Breast epithelium (tissue), 4 donors: ENCODE results near the gene SPACA9. TPM values are rescaled to one million over a fixed set of nuclear protein-coding genes. Genes with fewer than 3 reads are reported as not detected.

Experiments
- DNase-seq, 2 donors: peaks; one replicate each; pipeline ENCODE4 v3.0.0-alpha.2; 2019; ENCODE audit warnings: low spot score in 2 of 2
- H3K27ac ChIP-seq, 2 donors: fragments of 200-600 bp; sonication (generic) in 1 of 2; one replicate each; pipeline ENCODE4 v1.5.1; 2016 to 2019; ENCODE audit warnings: mild to moderate bottlenecking in 1 of 2
- H3K27me3 ChIP-seq, 2 donors: fragments of 200-600 bp; sonication (generic) in 1 of 2; one replicate each; pipeline versions ENCODE4 v1.5.1 to v1.6.0; 2017 to 2019; ENCODE audit warnings: control low read depth in 1 of 2, mild to moderate bottlenecking in 1 of 2
- H3K36me3 ChIP-seq: fragments of 200-600 bp; one replicate; pipeline ENCODE4 v1.5.1; 2019
- H3K4me1 ChIP-seq, 2 donors: fragments of 200-600 bp; sonication (generic); one replicate each; pipeline ENCODE4 v1.5.1; 2016 to 2019; ENCODE audit warnings: control low read depth in 1 of 2
- H3K4me3 ChIP-seq, 3 donors: fragments of 200-600 bp; sonication (generic); 1 replicate in 2 of 3; 2 replicates in 1 of 3; pipeline ENCODE4 v1.5.1; 2016 to 2019; ENCODE audit warnings: mild to moderate bottlenecking in 3 of 3, moderate library complexity in 2 of 3
- H3K9me3 ChIP-seq, 2 donors: fragments of 200-600 bp; sonication (generic) in 1 of 2; one replicate each; pipeline ENCODE4 v1.5.1; 2016 to 2019; ENCODE audit warnings: control low read depth in 1 of 2
- CTCF ChIP-seq, 3 donors: fragments of 450-650 bp; IDR thresholded peaks; one replicate each; pipeline ENCODE4 v1.5.1; 2016 to 2017; ENCODE audit warnings: antibody characterized with exemption in 3 of 3, mild to moderate bottlenecking in 3 of 3, moderate library complexity in 3 of 3
- POLR2A ChIP-seq: fragments of 450-650 bp; IDR thresholded peaks from one replicate; pipeline ENCODE4 v1.6.1; 2016; ENCODE audit warnings: antibody characterized with exemption, mild to moderate bottlenecking, moderate library complexity
- POLR2AphosphoS5 ChIP-seq, 3 donors: sonication (generic); formaldehyde crosslinking; IDR thresholded peaks; one replicate each; pipeline ENCODE4 v1.6.1; 2017; ENCODE audit warnings: antibody characterized with exemption in 3 of 3
- intact Hi-C: fragments of 100-400 bp; cut with DNase I; formaldehyde crosslinking; loops from one replicate; pipeline ENCODE4 v1.15.1; 2023; ENCODE audit warnings: low total_unique reads
- total RNA-seq, 3 donors: library from RNA; depleted of rRNA; stranded (reverse); fragments of >200 nt; gene quantifications; one replicate each; pipeline ENCODE4 v1.1.0, GENCODE V29; 2016

SPACA9 gene
- total RNA-seq, 3 donors from 2014 or later: 2.9 to 5.4 (median 5.0) TPM

- TF ChIP-seq POLR2A (no peak), POLR2AphosphoS5 (IDR thresholded peaks at IDR 0.05) (no peak)
- H3K27ac ChIP-seq: no peak overlapping the region
- intact Hi-C loops: no loop called here
- H3K4me3 ChIP-seq: no peak overlapping the region
- H3K9me3 ChIP-seq: no peaks in the 10 kb centered on the region
- no peak for DNase-seq
- H3K27me3 ChIP-seq: no peaks in the 10 kb centered on the region
- no peaks in the 10 kb centered on the region for H3K4me1 ChIP-seq
- H3K36me3 ChIP-seq: no peaks in the 10 kb centered on the region
Observed at GRCh38 chr9:132837501-132838286, 41.0 kb upstream of the SPACA9 start.

GRCh38 chr9:132838291-132838690 is 40.4 kb upstream of the SPACA9 start:
- no peak overlapping the region for H3K4me3 ChIP-seq
- H3K36me3 ChIP-seq: no peaks in the 10 kb centered on the region
- no peaks in the 10 kb centered on the region for H3K4me1 ChIP-seq
- intact Hi-C loops: no loop called here
- no peak for DNase-seq
- no peaks in the 10 kb centered on the region for H3K27me3 ChIP-seq
- no peak for TF ChIP-seq POLR2AphosphoS5 (IDR thresholded peaks at IDR 0.05)
- TF ChIP-seq POLR2A: no peak
- TF ChIP-seq CTCF (IDR thresholded peaks at IDR 0.05): no peak
- H3K27ac ChIP-seq: no peak overlapping the region
- H3K9me3 ChIP-seq: no peaks in the 10 kb centered on the region

GRCh38 chr9:132840980-132841379 is 37.7 kb upstream of the SPACA9 start:
- DNase-seq: no peak
- no peaks in the 10 kb centered on the region for H3K9me3 ChIP-seq
- intact Hi-C loops: no loop called here
- no peak for TF ChIP-seq POLR2AphosphoS5 (IDR thresholded peaks at IDR 0.05)
- no peak for TF ChIP-seq CTCF (IDR thresholded peaks at IDR 0.05)
- TF ChIP-seq POLR2A: no peak
- no peak overlapping the region for H3K4me3 ChIP-seq
- no peaks in the 10 kb centered on the region for H3K27me3 ChIP-seq
- no peaks in the 10 kb centered on the region for H3K36me3 ChIP-seq
- no peak overlapping the region for H3K27ac ChIP-seq
- no peaks in the 10 kb centered on the region for H3K4me1 ChIP-seq

- TF ChIP-seq CTCF (IDR thresholded peaks at IDR 0.05): no peak
- TF ChIP-seq POLR2AphosphoS5 (IDR thresholded peaks at IDR 0.05): no peak
- no peak for TF ChIP-seq POLR2A
- Histone ChIP-seq H3K36me3 (no peaks in the 10 kb centered on the region), H3K4me3 (no peak overlapping the region), H3K4me1 (no peaks in the 10 kb centered on the region), H3K9me3 (no peaks in the 10 kb centered on the region), H3K27me3 (no peaks in the 10 kb centered on the region), H3K27ac (no peak overlapping the region)
- DNase-seq: no peak
- intact Hi-C loops: no loop called here
Observed at GRCh38 chr9:132842124-132843044, 36.3 kb upstream of the SPACA9 start.

GRCh38 chr9:132846109-132846917 is 32.4 kb upstream of the SPACA9 start:
- Histone ChIP-seq H3K9me3 (no peaks in the 10 kb centered on the region), H3K27me3 (no peaks in the 10 kb centered on the region), H3K4me1 (no peaks in the 10 kb centered on the region), H3K36me3 (no peaks in the 10 kb centered on the region), H3K4me3 (no peak overlapping the region), H3K27ac (no peak overlapping the region)
- TF ChIP-seq CTCF (IDR thresholded peaks at IDR 0.05): no peak
- TF ChIP-seq POLR2A: no peak
- TF ChIP-seq POLR2AphosphoS5 (IDR thresholded peaks at IDR 0.05): no peak
- no peak for DNase-seq
- intact Hi-C loops: no loop called here
